Activated naive CD4-positive, alpha-beta T cell (primary cell): ENCODE results near the gene MAP3K12.
"Not testable (repeated sequence)": the region's sequence is repeated elsewhere in the genome, so short reads cannot be mapped to it uniquely, and the experiment has no call there.

Source experiments
- DNase-seq, 4 experiments: peaks; one replicate each; lab custom pipeline; 2025; lab: John Stamatoyannopoulos, UW

Gene MAP3K12, protein sequence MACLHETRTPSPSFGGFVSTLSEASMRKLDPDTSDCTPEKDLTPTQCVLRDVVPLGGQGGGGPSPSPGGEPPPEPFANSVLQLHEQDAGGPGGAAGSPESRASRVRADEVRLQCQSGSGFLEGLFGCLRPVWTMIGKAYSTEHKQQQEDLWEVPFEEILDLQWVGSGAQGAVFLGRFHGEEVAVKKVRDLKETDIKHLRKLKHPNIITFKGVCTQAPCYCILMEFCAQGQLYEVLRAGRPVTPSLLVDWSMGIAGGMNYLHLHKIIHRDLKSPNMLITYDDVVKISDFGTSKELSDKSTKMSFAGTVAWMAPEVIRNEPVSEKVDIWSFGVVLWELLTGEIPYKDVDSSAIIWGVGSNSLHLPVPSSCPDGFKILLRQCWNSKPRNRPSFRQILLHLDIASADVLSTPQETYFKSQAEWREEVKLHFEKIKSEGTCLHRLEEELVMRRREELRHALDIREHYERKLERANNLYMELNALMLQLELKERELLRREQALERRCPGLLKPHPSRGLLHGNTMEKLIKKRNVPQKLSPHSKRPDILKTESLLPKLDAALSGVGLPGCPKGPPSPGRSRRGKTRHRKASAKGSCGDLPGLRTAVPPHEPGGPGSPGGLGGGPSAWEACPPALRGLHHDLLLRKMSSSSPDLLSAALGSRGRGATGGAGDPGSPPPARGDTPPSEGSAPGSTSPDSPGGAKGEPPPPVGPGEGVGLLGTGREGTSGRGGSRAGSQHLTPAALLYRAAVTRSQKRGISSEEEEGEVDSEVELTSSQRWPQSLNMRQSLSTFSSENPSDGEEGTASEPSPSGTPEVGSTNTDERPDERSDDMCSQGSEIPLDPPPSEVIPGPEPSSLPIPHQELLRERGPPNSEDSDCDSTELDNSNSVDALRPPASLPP

DNA sequence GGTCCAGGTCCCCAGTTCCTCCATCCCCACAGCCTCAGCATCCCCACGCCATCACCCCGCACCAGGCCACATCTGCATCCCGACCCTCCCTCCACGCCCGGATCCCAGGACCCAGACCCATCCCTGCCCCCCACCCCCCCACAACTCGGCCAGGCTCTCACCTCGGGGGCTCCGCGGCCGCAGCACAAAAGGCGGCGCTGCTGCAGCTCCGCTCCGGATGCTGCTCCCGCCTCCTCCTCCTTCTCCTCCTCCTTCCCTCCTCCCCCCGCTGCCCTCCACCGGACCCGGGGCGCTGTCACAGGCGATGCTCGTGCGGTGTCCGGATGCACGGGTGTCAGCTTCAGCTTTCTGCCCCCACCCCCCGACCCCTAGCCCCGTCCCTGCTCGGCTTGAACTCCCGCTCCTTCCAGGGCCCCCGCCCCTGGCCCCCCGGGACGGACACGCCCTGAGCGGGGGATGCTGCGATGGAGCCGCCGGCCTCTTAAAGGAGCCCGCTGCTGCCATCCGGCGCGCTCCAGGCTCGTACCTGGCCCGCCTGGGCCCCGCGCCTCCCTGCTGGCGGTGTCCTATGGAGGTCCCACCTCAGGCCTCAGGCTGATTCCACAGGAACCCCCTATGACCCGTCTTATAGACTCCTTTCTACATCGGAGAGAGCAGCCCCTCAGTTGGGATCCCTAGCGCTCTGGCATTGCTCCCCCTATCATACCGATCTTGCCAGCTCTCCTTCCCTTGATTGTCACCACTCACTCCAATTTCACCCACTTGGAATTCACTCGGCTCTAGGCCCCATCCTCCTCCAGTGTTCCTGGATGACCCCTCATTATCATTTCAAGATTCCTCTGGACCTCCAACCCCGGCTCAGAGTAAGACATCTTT is at the start of gene MAP3K12:
Gene MAP3K12, minus strand, starts transcription at position 193 of the 876 bp plus-strand sequence. CDS start 12,067 bp downstream, outside the sequence.
- peak in 3 of 4 experiments; percentile 37 to 65 (median 40) for DNase-seq

DNA sequence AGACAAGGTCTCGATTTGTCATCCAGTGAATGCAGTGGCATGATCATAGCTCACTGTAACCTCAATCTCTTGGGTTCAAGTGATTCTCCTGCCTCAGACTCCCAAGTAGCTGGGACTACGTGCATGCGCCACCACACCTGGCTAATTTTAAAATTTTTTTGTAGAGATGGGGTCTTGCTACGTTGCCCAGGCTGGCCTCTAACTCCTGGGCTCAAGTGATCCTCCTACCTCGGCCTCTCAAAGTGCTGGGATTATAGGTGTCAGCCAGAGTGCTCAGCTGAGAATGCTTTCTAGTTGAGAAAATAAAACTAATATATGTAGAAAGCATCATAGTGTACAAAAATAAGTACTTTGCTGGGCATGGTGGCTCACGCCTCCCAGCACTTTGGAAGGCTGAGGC is 49.1 kb upstream of the MAP3K12 start:
- DNase-seq: not testable (repeated sequence)

DNA sequence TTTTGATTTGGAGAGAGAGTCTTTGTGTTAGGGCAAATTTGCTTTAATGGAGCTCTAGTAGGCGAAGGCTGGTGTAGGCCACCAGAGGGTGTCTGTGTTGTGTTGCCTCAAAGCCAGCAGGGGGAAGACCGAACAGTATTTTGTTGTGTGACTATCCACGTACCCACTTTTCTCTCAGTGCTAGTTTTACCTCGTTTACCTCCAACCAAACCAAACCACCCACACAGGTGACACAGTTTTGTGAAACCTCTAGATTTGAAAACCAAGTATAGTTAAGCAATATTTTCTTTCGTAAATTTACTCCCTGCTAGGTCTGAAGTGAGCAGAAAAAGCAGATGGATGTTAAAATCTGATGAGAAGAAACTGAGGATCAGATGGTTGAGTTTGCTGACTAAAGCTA is 44.3 kb upstream of the MAP3K12 start:
- peak in 2 of 4 experiments; percentile 8 to 9 for DNase-seq

DNA sequence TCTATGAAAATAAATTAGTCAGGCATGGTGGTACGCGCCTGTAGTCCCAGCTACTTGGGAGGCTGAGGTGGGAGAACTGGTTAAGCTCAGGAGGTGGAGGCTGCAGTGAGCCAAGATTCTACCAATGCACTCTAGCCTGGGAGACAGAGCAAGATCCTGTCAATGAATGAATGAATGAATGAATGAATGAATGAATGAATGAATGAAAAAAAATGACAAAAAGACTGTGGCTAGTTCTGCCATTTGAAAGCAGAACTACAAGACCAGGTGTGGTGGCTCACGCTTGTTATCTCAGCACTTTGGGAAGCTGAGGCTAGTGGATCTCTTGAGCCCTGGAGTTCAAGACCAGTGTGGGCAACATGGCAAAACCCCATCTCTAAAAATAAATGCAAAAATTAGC is 40.3 kb upstream of the MAP3K12 start:
- no peak for DNase-seq

DNA sequence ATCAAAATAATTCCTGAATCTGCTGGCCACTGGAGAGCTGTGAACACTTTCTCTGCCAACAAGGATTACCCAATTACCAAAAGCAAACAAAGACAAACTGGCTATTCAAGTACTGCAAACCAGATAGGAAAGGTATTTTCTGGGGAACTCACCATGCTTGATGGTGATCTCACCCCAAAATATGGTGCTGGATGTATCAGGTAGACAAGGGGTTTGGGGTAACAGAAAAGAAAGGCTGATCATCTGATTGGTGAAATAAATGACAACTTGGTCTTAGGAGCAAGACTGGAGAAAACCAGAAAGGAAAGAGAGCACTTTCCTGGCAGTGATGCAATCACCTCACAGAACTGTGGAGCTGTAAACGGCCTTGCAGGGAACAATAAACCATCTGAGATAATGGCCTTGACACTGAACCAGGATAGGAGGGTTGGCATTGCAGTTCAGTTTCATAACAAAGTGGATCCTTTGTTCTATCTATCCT is 39.0 kb upstream of the MAP3K12 start:
- DNase-seq: no peak

DNA sequence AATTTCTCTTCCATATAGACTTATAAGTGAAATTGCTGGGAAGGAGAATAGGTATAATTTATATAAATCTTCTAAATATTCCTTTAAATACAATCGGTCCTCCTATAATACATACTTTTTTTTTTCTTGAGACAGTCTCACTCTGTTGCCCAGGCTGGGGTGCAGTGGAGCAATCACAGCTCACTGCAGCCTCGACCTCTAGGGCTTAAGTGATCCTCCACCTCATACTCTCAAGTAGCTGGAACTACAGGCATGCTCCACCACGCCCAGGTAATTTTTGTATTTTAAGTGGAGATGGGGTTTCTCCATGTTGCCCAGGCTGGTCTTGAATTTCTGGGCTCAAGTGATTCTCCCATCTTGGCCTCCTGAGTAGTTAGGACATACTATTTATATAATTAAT is 37.7 kb upstream of the MAP3K12 start:
- DNase-seq: no peak

DNA sequence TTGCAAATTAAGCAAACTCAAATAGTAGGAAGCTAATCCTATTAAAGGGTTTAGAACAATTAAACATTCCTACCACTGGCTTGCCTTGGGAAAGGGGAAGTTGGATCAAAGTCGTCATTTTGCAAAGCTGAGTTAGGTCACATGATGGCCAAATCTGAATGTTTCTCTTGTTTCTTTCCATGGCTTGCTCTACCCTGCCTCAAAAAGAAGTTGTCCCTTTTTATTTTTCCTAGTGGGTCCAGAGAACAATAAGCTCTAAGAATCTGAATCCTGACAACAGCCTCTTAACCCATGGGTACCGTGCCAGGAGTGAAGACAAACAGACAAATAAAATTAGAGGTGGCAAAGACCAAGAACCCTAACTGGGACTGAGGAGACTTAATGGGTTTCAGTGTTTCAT is 34.2 kb upstream of the MAP3K12 start:
- DNase-seq: no peak

DNA sequence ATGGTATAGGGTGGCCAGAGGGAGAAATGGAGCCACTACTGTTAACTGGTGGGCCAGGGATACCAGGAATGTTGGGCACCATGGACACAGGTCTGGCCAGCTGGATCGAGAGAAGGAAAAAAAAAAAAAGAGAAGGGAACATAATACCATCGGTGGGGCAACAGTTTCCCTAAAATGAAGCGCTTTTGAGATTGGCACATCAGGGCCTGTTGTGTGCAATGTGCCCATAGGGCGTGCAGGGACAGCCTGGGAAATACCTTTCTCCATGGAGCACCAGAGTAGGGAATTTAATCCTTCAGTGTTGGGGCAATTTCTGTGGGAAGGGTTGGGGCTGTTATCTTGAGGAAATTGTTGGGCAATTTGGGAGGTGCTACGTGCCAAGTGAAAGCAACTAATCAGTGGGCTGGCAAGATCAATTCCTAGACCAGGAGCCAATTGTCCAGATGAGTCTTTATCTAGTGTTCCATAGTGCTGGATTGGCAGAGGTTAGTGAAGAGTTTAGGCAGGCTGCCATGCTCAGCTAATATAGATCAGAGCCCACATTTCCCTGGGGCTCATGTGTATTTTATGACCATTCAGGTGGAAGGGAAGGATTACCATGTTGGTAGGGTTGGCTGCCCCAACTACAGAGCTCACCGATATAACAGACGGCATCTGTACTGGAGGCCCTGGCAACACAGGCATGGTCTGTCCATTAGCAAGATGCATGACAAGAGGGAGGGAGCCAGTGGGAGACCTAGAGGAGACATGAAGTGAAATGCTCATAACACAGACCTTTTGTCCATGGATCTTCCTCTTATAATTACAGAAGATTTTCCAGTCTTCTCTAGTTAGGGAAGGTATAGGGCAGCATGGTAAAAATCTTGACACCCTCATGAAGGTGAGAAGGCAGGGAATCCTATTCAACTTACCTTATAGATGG is 33.5 kb upstream of the MAP3K12 start:
- no peak for DNase-seq

DNA sequence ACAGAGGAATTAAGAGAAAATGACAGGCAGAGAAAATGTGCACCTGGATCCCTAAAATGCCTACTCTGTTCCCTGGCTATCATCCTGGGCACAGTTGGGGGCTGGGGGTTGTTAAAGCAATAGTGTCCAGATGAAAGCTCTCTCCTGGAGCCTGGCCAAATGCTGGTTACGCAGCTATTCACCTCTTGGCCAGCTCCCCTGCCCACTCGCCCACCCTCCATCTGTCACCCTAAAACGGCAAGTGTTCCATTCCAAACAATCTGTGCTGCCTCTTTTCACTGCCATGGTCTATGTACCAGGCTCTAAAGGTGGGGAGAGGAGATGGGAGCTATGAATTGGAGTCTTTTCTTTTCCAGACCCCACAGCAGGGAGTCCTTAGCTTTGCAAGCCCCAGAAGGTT is 32.8 kb upstream of the MAP3K12 start:
- DNase-seq: no peak

DNA sequence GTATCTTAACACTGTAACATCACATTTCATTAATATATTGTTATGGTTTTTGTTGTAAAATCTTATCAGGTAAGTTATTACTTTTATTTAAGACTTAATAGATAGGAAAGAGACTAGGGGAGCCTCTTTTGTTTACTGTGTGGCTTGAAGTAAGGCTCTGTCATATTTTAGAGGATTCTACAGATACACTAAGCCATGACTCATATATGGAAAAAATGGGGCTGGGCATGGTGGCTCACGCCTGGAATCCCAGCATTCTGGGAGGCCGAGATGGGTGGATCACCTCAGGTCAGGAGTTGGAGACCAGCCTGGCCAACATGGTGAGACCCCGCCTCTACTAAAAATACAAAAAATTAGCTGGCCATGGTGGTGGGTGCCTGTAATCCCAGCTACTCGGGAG is 31.7 kb upstream of the MAP3K12 start:
- no peak for DNase-seq

DNA sequence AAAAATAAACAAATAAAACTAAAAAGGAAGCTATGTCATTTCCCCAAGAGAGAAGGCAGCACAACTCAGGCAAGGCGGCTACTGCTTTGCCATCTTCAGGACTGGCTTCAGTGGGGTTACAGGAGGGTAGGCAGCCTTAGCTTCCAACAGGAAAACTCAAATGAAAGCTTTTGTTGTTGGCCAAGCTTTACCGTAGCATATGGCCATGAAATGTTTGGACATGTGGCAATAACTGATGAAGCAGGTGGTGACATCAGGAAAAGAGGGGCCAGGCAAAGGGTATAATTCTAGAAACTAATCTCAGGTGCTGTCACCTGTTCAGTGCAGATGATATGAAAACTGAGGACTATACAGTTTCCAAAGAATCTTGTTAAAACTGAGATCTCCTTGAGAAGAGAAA is 30.8 kb upstream of the MAP3K12 start:
- DNase-seq: no peak

DNA sequence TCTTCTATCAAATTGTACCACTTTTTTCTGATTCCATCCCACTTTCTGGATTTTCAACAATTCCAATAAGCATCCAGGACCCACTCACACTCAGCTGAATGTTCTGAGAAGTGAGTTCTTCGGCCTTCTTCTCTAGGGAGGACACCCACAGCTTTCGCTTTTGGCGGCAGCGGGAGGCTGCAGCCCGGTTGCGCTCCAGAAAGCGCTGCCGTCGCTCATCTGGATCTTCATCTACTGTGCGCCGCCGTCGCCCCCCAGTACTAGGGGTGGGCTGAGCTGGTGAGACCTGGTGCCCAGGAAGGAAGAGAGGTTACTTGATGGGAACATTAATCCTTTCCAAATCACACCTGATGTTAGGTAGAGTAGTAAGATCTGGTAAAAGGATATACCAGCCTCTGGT is 25.2 kb upstream of the MAP3K12 start:
- no peak for DNase-seq

DNA sequence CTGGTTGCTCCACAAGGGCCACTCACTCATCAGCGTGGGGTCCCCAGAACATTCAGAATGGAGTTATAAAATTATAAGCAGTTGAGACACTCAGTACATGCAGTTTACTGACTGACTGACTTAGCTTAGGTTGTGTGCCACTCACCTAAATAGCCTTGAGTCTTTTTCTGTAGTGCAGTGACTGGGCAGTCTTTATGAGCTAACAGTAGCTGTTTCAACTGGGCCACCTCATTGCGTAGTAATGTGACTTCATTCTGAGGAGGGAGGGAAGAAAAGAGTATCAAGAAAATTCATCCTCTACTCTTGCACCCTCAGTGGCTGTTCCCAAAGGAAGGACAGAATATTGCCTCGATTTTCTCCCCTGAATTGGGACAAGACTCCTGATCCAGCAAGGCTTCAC is 23.9 kb upstream of the MAP3K12 start:
- DNase-seq: no peak

DNA sequence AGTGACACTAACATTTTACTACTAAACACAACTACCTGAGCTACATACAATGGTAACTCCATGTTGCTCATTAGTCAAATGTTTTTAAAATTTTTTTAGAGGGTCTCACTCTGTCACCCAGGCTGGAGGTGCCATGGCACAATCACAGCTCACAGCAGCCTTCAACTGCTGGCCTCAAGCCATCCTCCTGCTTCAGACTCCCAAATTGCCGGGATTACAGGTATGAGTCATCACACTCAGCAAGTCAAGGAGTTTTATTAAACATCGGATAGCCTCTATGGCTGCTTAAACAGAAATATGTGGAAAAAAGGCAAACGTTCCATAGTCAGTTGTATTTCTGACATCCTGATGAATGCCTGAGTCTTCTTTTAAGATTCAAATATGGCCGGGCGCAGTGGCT is 19.1 kb upstream of the MAP3K12 start:
- DNase-seq: no peak

DNA sequence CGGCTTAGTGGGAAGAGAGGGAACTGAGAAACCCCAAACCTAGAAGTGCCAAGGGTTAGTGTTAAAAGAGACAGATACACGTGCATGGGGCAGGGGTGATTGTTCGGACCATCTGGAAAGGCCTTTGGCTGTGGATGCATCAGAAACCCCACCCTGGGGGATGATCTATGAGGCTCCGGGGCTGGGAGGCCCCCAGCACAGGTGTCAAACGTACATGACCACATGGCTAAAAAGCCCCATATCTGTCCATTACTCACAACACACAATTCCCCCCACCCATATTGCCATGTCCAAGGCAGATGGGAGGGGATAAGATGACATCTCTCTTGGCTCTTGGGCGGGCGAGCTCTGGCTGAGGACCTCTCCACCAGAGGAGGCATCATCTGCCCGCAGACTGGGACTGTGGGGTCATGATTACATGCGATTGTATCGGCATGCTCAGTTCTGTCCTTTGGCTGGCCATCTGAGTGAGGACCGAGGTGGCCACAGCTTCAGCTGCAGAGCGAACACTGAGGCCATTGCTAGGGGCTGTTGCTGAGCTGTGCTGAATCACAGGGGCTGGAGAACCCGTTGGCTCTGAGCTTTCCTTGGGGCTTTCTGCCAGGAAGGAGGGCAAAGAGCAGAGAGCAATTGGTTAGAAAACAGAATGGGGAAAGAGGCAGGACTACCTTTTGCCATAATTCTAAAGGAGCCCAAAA is 17.6 kb upstream of the MAP3K12 start:
- DNase-seq: no peak

DNA sequence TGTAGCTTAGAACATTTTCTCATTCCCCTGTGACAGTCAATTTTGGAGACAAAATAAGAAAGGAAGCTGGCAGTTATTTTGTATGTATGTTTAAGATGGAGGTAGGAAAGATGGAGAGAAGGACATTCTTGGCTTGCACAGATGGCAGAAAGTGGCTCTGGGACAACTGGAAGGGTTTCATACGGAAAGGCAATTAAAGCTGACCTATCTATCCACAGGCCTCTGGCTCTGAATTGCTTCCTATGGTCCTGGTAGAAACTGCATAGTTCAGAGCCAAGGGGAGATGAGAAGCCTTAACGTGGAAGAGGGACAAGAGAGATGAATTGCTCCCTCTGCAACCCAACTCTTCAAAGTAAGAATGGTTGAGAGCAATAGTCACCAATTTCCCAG is 16.0 kb upstream of the MAP3K12 start:
- no peak for DNase-seq

DNA sequence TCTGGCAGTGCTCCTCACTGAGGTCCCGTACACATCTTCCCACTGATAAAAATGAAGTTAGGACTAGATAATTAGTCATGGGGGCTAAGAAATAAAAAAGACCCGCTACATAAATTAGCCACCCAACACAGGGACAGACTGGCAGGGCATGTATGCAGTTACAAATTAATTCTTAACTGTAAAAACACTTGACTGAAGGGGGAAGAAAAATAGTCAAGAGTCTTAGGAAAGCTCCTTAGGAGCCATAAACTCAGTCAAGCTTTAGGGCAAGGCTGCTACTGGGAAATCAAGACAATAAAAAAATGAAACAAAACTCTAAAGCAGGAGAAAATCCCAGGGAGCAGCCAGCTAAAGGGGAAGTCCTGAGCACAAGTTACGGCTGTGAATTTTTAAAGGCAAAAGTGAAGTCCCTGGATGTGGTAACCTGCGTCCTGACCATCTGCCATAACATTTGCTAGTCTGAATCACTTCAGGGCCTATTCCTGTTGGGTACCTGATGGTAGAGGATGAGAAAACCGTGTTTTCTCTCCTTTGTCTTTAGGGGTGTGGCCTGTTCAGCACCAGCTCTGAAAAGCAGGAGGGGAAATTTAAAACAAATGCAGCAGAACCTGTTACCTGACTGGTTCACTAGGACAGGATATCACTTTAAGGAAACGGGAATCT is 15.5 kb upstream of the MAP3K12 start:
- no peak for DNase-seq

DNA sequence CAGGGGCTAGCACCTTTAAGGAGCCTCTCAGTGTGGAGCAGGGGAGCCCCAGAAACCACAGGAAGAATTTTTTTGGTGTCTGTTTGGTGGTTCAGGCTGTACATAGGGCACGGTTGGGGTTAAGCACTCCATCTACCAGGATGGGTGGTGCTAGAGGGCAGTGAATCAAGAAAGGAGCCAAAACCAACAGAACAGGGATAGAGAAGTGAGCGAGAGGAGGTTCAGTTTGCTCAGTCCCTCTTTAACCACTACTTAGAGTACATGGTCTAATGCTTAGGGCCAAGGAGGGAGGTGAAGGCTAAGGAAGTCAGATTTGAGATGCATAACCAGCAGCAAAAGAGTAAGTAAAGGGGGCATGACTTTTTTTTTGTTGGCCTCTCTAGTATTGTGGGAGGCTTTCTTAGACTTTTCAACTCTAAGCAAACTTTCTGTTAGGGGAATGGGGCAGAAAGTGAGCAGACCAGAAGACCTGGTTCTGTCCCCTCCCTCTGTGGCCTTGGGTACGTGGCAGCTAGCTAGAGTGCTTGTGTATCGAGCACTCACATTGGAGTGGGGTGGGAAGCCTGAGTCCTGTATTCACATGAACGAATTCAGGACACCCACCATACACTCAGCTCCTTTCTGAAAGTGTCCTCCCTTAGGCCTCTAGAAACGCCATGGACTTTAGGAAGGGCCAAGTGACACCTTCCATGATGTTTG is 14.6 kb upstream of the MAP3K12 start:
- no peak for DNase-seq

DNA sequence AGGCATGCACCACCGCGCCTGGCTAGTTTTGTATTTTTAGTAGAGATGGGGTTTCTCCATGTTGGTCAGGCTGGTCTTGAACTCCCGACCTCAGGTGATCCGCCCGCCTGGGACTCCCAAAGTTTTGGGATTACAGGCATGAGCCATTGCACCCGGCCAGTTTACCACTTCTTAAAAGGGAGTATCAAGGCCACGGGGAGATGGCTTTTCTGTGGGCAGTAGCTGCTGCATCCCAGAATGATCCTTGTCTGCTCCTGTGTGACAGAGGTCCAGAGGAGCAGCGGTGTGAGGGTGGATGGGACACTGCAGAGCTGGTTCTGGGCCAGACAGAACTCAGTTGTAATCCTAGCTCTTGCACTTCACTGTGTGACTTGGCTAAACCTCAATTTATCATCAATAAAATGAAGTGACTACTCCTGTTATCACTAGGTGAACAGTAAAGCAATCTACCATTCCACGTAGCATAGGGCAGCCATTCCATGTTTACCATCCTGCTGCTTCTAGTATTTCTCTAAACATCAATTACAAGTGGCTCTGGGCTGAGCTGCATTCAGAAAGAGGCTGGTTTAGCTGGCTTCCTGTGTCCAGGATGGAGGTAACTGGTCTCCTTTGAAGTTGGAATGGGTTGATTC is 11.0 kb upstream of the MAP3K12 start:
- no peak for DNase-seq
